ENCODE results near the gene IGF2BP2.

Gene IGF2BP2

DNA sequence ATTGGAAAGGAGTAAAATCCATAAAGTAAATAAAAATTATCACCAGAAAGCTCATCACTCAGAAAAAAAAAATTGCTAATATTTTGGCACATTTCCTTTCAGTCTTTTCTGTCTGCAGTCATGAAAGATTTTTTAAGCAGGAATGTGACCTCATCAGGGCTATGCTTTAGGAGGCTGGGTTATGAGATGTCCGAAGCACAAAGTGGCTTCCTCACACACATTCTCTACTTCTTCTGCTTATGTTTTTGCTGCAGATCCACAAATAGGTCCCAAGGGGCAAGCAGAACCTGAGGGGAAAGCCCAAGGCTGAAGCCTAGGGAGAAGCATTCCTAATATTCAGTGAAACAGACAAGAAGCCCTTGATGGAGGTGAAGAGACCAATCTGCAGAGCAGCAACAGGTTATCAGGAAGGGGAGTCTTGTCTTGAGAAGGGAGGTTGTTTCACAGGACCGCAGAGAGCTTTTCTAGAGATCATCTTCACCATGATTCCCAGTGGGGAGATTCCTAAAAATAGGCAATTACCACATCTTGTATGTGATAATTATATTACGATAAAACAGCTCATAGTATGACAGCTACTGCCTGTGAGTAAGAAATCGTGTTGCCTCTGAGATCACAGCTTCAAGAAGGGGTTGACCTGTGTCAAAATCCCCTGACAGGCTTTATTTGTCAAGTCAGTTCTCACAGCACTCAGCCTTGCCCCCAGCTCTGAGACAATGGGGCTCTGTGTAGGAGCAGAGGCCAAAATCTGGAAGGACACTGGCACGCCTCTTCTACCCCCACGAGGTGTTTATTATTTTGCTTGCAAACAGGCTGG lies 60.5 kb downstream of the IGF2BP2 start:
- DNase-seq: no peak

DNA sequence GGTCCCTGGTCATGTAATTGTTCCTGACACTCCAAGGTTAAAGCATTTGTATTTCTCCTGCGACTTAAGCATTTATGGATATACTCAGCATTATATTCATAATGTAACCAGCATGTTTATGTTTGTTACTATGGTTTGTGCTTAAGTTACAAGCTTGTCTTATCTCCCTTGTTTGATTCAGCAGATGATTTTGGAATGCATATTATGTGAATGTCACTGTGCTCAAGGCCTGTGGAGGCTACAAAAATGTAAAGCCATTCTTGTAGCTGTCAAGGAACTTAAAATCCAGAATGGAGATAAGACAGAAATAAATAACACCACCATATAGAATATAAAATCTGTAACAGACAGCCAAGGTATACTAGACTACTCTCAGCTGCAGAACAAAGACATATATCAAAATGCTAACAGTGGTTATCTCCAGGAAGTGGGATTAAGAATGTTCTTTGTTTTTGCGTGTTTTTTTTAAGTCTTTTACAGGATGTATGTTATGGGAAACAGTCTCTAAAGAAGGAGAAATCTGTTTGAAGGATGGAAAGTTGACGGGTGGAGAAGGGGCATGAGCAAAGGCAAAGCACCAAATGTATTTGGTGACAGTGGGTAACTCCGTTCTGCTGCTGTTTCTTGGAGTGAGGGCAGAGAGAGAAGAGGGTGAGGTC lies 61.4 kb downstream of the IGF2BP2 start:
- no peak for DNase-seq

DNA sequence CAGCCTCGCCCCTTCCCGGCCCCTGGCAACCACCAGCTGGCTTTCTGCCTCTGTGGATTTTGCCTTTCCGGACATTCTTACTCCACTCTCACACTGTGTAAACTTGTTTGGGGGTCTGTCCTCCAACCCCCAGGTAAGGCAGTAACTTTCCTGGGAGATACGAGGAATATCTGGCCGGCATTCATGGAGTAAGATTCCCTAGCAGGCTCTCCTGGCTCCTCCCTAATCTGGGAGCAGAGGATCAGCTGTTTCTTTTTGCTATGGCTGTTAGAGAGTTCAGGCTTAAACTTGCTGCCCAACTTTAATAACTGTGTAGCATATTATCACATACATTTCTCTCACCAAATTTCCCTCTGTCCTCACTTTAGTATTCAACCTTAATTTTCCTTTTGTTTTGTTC lies 64.3 kb downstream of the IGF2BP2 start:
- DNase-seq: no peak

DNA sequence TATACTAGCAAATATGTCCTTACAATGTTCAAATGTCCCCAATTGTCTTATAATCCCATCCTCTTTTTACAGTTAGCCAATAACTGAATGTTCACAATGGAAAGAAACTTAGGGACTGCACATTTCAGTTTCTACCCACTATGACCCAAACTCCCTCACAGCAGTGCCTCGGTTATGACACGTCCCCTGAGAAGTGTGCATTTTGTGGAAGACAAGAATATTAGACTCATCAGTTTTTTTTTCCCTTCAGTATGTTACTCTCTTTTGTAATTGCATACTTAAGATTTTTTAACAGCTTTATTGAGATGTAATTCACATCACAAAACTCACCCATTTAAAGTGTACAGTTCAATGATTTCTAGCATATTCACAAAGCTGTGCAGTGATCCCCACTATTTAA lies 64.8 kb downstream of the IGF2BP2 start:
- DNase-seq: no peak

DNA sequence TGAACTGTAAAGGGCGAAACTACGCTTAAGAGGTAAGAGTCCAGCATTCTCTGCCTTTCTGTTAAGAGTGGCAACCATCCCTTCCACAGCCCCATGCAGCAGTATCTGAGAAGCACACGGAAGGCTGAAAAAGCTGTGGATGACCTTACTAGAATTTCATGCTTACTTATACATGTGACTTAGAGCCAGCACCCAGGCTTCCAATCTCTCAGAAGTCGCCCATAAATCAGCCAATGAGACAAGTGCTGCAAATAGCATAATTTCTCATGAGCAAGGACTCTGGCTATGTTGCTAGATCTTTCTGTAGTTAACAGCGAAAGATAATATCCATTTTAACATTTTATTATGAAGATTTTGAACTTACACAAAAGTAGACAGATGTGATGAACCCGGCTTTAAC lies 65.3 kb downstream of the IGF2BP2 start:
- no peak for DNase-seq

DNA sequence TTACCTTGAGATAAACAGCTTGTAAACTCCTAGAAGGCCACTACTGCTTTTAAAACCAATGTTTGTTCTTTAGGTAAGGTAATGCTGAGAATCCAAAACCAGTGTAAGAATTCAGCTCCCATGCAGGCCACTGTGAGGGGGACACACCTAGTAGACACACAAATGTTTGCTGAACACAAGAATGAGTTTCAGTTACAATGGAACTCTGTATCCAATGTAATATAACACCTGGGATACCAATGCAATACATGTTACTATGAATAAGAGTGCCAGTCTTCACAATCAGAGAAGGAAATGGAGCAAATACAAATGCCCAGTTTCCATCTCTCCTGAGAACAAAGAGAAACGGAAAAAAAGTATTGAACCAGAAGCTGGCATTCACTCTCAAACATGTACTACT lies 65.9 kb downstream of the IGF2BP2 start:
- no peak for DNase-seq

DNA sequence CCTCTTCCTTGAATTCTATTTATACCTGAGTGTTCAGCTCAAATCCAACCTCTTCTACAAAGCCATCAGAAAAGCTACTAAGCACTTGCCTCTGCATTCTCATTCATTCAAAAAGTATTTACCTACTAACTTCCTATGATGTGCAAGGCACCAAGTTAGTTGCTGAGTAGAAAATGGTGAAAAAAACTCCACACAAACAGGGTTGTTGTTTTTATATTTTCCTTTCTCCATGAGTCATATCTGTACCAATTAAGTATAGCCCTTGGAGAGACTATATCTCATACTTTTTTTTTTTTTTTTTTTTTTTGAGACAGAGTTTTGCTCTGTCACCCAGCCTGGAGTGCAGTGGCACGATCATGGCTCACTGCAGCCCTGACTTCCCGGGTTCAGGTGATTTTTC lies 67.7 kb downstream of the IGF2BP2 start:
- DNase-seq: no peak

DNA sequence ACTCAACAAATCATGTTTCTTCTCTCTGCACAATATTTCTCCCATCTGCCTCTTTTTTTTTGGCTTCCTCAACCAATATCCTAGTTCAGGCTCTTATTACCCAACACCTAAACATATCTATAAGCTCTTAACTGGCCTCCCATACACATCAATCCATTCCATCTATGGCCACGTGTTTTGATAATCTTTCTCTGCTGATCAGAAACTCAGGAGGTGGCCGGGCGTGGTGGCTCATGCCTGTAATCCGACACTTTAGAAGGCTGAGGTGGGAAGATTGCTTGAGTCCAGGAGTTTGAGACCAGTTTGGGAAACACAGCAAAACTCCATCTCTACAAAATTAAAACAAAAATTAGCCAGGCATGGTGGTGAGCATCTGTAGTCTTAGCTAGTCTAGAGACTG lies 68.4 kb downstream of the IGF2BP2 start:
- no peak for DNase-seq

DNA sequence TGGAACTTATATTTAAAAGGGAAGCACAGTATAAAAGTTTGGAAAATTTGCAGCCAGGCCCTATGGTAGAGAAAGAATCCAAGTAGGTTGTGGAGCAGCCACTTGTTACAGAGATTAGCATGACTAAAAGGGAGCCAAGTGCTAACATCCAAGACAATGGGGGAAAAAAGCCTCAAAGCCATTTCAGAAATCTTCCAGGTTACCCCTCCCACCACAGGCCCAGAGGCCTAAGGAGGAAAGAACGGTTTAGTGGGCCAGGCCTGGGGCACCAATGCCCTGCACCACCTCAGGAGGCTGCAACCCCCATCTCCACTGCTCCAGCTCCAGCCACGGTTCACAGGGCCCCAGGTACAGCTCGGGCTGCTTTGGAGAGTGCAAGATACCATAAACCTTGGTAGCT lies 69.9 kb downstream of the IGF2BP2 start:
- no peak for DNase-seq

DNA sequence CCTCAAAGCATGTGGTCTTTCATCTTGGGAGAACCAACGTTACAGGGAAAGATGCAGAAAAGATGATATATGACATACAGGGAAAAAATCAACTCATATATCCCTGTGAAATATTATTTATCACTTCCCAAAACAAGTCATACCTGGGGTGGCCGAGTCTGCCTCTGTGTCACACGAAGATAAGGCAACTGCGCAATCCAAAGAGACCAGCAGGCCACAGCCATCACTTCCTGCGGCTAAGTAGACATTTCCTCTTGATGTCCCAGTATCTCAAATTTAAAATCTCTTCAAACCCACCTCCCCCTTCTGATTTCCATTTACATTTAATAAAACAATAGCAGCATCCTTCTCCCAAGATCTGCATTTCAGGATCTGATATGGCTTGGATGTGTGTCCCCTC lies 71.5 kb downstream of the IGF2BP2 start:
- DNase-seq: no peak

DNA sequence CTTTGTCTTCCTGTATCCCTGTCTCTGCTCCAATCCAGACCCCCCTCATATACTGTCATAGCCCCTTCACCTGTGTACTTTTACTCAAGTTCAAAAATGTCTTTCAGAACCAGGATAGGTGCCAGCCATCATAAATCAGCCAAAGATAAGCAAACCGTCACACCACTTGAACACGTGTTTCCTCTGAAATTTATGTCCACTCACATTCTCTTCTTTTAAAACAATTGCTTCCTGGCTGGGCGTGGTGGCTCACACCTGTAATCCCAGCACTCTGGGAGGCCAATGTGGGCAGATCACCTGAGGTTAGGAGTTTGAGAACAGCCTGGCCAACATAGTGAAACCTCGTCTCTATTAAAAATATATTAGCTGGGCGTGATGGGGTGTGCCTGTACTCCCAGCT lies 74.1 kb downstream of the IGF2BP2 start:
- DNase-seq: no peak

DNA sequence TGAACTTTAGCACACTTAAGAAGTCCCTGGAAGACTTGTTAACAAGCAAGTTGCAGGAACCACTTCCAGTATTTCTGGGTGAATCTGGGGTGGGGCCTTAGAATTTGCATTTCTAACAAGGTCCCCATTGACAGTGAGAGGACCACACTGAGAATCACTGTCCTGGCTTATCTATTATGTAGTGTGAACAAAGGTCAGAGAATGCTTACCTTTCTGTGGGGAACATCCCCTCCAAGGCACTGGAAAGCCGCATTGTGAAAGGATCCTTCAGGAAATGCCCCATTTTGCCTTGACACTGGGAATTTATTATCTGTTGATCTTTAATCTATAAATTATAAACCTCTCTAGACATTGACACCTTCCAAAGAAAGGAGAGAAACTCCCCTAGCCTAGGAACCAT lies 74.8 kb downstream of the IGF2BP2 start:
- no peak for DNase-seq

DNA sequence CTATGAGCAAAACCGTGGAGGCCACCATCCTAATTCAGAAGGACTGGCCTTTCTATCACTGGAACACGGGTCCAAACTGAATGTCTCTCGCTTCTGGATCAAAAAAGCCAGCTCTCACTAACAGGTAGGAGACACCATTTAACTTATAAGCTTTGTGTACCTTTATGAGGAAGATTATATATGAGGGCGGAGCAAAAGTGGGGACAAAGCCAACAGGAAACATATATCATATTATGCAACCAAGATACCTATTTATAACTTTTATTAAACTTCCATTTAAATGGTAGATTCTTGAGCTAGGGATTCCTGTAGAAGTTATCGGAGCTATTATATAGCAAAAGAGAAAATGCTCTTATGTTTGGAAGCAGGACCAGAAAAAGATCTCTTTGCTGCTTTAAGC lies 78.4 kb downstream of the IGF2BP2 start:
- no peak for DNase-seq

DNA sequence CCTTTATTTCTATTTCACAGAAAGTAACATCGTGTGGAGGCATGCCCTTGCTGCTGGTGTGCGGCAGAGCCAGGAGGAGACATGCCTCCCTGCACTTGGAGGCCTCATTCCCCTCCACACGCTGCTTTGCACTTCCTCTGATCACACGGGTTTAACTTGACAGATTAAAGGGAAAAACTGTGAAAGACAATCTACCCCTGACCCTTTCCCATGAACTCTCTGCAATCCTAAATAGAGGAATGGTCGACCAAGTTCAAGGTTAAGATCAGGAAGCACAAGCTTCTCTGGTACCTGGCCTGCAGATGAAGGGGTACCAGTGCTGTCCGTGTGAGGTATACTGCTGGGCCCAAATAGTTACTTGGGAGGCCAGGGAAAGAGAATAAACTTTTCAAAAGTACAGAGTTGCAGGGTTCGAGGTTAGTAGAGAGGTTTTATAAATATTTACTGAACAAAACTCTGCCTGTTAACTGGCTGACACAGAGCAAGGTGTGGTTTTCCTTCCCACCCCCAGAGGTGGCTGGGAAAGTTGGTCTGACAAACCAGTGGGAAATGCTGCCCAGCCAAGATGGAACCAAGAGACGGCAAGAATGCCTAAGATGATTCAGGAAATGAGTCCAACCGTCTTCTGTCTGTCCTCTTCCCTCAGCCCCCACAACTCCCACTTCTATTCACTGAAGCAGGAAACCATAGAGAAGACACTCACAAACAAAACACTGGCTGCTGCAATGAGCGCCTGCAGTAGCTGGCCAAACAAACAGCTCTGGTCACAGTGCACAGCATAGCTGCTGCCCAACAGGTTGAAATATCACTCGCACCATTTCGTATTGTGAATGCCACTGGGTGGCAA lies 79.6 kb downstream of the IGF2BP2 start:
- no peak for DNase-seq

DNA sequence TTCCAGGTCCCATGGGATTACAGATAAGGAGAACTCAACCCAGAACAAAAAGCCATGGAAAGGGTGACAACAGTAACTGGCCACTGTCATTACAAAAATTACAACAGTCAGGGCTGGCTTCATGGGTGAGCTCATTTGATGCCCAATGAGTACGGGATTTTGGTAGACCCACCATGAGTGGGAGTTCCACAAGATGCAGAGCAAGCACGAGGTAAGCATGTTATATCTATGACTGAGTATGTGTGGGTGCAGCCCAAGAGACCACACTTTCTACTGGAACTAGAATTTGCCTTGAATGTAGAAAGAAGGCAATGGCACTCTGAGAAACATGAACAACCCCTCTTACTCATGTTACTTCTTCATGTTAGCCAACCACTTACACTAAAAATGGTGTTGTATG lies 83.3 kb downstream of the IGF2BP2 start:
- DNase-seq: no peak

DNA sequence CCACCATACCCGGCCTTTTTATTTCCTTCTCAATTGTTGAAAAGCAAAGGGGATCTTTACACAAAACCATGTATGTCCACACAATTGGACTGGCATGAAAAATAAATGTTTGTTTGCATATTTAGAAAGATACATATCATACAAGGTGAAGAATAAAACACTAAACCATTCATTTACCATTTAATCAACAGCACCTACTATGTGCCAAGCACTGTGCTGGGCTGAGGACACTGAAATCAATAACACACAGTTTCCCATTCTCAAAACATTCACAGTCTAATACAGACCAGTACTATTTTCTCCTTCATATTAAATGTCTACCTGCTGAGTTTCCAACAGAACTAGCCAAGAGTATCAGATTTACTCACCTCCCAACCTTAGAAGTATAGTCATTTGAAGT lies 84.7 kb downstream of the IGF2BP2 start:
- DNase-seq: no peak

DNA sequence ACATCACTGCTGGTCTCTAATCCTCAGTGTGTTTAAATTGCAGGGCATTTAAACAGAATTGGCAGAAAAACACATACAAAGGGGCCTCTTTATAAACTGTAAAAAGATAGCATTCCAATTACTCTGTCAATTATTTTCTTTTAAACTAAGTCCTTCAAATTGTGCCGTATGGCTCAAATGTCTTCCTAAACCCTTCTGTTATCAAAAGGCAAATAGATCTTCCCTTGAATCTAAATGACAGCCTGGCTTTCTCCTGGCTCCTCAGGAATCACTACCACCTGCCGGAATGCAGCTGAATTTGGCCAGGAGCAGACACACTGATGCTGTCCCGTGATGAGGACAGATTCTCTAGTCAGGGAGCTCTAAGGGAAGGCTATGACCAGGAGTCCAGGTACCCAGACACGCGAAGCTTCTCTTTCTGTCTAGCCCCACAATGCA lies 85.6 kb downstream of the IGF2BP2 start:
- DNase-seq: no peak

DNA sequence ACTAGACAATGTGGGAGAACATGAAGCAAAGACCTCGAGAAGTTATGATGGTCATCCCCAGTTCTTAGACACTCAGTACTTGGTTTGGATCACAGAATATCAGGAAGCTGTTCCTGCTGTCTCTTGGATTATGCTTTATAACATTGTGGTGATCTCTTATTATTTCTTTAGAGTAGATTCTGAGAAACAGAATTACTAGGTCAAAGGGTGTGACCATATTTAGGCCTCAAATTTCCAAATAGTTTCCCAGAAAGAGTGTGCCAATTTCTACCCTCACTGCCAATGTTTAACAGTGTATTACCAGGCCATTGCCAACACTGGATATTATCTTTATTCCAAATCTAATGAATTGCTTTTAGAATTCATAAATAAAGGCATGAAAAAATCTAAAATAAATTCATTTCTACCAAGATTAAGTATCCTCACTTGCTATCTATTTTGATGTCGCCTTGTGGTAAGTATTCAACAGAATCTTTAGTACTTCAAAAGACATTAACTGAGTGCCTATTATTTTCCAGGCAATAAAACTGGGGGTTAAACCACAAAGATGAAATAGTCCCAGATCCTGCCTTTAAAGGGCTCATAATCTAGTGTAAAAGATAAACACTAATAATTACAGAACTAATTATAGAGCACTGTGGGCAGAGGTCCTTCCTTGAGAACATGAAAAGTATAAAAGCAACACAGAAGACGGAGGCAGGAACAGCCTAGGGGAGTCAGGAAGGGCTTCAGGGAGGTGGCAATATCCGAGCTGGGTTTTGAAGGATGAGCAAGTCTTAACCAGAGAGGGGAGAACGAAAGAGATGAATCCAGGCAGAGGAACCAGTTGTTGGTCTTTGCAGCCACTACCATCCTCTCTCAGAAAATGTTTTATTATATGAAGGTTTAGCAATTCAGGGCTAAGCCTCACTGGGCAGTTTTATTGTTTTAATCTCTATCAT lies 86.8 kb downstream of the IGF2BP2 start:
- no peak for DNase-seq

DNA sequence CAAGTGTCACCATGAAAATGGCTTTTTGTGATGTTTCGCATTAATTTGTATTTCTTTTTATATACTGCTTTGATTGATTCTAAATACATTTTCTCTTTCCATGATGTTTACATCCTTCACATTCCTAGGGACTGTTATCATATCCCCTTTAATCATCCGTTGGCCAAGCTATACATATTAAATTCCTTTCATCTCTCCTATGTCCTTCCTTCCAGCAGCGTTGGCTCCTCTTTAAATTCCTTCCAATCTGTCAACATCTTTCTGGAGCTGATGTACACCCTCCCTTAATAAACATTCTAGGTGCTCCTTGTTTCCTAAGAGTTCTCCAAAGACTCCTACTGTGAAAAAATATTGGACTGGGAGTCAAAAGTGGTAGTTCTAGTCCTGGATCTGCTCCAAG lies 87.8 kb downstream of the IGF2BP2 start:
- no peak for DNase-seq

DNA sequence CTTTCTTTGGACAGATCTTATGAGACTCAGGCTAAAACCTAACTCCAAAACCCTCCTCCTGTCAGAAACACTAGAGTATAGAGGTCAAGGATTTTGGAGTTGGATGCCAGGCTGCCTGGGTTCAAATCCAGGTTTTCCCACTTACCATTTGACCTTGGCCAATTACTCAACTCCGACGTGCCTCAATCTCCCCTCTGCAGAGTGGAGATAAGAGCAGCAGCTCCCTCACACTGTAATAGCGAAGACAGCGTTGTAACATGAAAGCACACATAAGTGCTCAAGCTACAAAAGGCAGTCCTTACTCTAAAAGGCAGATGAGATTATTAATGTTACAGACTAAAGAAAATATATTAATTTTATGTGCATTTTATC lies 90.1 kb downstream of the IGF2BP2 start:
- no peak for DNase-seq

DNA sequence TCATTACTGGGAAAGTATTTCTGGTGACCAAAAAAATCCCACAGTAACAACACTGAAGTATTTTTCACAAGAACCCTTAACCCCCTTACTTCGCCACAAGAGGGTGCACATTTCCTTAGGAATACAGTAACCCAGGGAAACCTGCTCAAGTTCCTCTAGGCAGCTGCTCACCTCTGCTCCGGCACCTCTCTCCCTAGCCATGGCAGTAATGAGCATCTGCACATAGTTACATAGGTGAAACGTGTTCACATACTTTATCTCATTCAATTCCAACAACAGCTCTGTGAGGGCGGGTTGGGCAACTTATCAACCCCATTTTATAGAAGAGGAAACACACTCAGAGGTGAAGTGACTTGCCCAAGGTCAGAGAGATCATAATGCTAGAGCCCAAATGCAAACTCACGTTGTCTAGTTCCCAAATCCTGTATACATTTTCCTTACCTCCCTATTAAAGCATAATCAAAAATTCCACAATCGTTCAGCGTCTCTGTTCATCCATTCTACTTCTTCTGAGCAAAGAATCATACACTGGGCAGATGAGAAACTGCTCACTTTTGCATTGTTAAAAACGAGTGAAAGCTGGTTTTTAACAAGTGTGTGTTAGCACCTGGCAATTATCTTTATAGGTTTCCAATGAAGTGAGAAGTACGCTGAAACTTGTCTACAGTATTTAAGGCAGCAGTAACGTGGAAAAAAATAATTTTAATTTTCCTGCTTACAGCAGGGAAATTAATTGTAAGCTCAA lies 90.7 kb downstream of the IGF2BP2 start:
- DNase-seq: no peak

DNA sequence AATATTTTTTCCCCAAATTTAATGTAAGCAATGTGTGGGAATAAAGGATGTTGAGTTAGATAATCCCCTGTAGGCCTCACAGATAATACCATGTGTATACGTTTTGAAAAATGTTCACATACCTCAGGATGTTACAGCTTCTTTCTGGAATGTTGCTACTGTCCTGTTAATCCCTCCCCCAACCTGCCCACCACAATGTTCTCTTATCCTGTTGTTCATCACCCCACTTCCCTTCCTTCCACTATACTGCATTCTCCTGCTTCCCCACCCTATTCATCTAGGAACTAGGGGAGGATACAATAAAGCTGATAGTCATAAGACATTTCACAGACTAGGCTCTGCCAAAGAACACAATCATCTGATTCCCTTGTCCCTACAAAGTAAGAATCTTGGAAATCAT lies 92.1 kb downstream of the IGF2BP2 start:
- no peak for DNase-seq

All from NCI-H1694 treated with DMSO at 0.1 percent for 48 hours (cell line).